Tibial nerve (tissue), 3 donors: ENCODE results near the gene PLA2R1.

Source experiments
- POLR2A ChIP-seq, 2 donors: fragments of 450-650 bp; IDR thresholded peaks; one replicate each; pipeline ENCODE4 v1.6.1; 2017; ENCODE audit warnings: antibody characterized with exemption in 2 of 2, mild to moderate bottlenecking in 2 of 2, moderate library complexity in 2 of 2
- TF ChIP-seq, protein P1 (sequence below), 5 experiments: fragments of 200-600 bp in 3 of 5; fragments of 450-650 bp in 2 of 5; sonication (generic) in 3 of 5; IDR thresholded peaks; one replicate each; pipeline ENCODE4 v1.5.1; 2016 to 2019; ENCODE audit warnings: antibody characterized with exemption in 5 of 5, mild to moderate bottlenecking in 3 of 5, moderate library complexity in 2 of 5

- TF ChIP-seq, protein P1, sequence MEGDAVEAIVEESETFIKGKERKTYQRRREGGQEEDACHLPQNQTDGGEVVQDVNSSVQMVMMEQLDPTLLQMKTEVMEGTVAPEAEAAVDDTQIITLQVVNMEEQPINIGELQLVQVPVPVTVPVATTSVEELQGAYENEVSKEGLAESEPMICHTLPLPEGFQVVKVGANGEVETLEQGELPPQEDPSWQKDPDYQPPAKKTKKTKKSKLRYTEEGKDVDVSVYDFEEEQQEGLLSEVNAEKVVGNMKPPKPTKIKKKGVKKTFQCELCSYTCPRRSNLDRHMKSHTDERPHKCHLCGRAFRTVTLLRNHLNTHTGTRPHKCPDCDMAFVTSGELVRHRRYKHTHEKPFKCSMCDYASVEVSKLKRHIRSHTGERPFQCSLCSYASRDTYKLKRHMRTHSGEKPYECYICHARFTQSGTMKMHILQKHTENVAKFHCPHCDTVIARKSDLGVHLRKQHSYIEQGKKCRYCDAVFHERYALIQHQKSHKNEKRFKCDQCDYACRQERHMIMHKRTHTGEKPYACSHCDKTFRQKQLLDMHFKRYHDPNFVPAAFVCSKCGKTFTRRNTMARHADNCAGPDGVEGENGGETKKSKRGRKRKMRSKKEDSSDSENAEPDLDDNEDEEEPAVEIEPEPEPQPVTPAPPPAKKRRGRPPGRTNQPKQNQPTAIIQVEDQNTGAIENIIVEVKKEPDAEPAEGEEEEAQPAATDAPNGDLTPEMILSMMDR (IDR thresholded peaks at IDR 0.05) = no peak
- no peak for TF ChIP-seq POLR2A (IDR thresholded peaks at IDR 0.05)
These were observed 11.0 kb downstream of the PLA2R1 start for GRCh38 chr2:160051371-160051800.
